Measurements from ENCODE around the gene EXOC7. TPM values are rescaled to one million over a fixed set of nuclear protein-coding genes. Genes with fewer than 3 reads are reported as not detected.
"Not testable (repeated sequence)": the region's sequence is repeated elsewhere in the genome, so short reads cannot be mapped to it uniquely, and the experiment has no call there.

The EXOC7 gene
- total RNA-seq, 4 donors from 2014 or later = 88.0 to 143 (median 105) TPM

GRCh38 chr17:76046064-76046463 is 57.5 kb downstream of the EXOC7 start:
- TF ChIP-seq POLR2AphosphoS5 (IDR thresholded peaks at IDR 0.05) = no peak
- TF ChIP-seq EP300 (IDR thresholded peaks at IDR 0.05; ENCODE audit: low read depth) = no peak
- TF ChIP-seq CTCF (IDR thresholded peaks at IDR 0.05) = no peak
- no peak for TF ChIP-seq POLR2A (IDR thresholded peaks at IDR 0.05)
- WGBS, 2 donors (ENCODE audit: low coverage in 1 of 2) = 93 to 96% methylated on average over 3 to 8 of the region's 8 CpGs
- no peak overlapping the region for H3K27ac ChIP-seq
- H3K9me3 ChIP-seq = no peaks in the 10 kb centered on the region
- no peak for DNase-seq
- intact Hi-C loops (cut with DNase I; ENCODE audit: low total_unique reads) (no loop called here), in situ Hi-C loops (cut with MboI; ENCODE audit: low pct_ligation_motif_present in 1 of 4, low pct_unique_long_range_greater_than_20kb in 1 of 4, low sequenced_read_pairs in 3 of 4) (no loop called here)
- no peaks in the 10 kb centered on the region for H3K27me3 ChIP-seq
- no peak overlapping the region for H3K4me3 ChIP-seq
- peaks cover 0 to 85% (median 42%) of the 10 kb centered on the region in 4 donors for H3K36me3 ChIP-seq
- peaks cover 0 to 14% (median 5%) of the 10 kb centered on the region in 4 donors for H3K4me1 ChIP-seq

- WGBS, 2 donors (ENCODE audit: low coverage in 1 of 2) = 60 to 88% methylated on average over 1 to 11 of the region's 11 CpGs
- H3K4me3 ChIP-seq; intact Hi-C loops (cut with DNase I; ENCODE audit: low total_unique reads); H3K27me3 ChIP-seq; H3K4me1 ChIP-seq; DNase-seq; H3K27ac ChIP-seq; H3K9me3 ChIP-seq; in situ Hi-C loops (cut with MboI; ENCODE audit: low pct_ligation_motif_present in 1 of 4, low pct_unique_long_range_greater_than_20kb in 1 of 4, low sequenced_read_pairs in 3 of 4): not testable (repeated sequence)
- H3K36me3 ChIP-seq = peaks cover 0 to 88% (median 43%) of the 10 kb centered on the region in 4 donors
These were observed 59.0 kb downstream of the EXOC7 start for GRCh38 chr17:76044475-76045007.

- 90 to 98% methylated on average over 2 to 3 of the region's 3 CpGs for WGBS, 2 donors (ENCODE audit: low coverage in 1 of 2)
- H3K36me3 ChIP-seq = peaks cover 0 to 82% (median 38%) of the 10 kb centered on the region in 4 donors
- H3K27me3 ChIP-seq; H3K27ac ChIP-seq; DNase-seq; H3K9me3 ChIP-seq; in situ Hi-C loops (cut with MboI; ENCODE audit: low pct_ligation_motif_present in 1 of 4, low pct_unique_long_range_greater_than_20kb in 1 of 4, low sequenced_read_pairs in 3 of 4); H3K4me1 ChIP-seq; intact Hi-C loops (cut with DNase I; ENCODE audit: low total_unique reads); H3K4me3 ChIP-seq: not testable (repeated sequence)
These were observed 60.7 kb downstream of the EXOC7 start for GRCh38 chr17:76042868-76043267.

GRCh38 chr17:76040376-76040775 is 63.2 kb downstream of the EXOC7 start:
- Histone ChIP-seq H3K36me3 (peaks cover 0 to 59% (median 26%) of the 10 kb centered on the region in 4 donors), H3K4me3 (no peak overlapping the region), H3K27ac (peak overlapping the region; percentile 69 to 90 (median 80)), H3K27me3 (no peaks in the 10 kb centered on the region), H3K4me1 (peaks cover 0 to 11% (median 8%) of the 10 kb centered on the region in 4 donors), H3K9me3 (no peaks in the 10 kb centered on the region)
- TF ChIP-seq POLR2A (IDR thresholded peaks at IDR 0.05) = no peak
- TF ChIP-seq EP300 (IDR thresholded peaks at IDR 0.05; ENCODE audit: low read depth) = no peak
- TF ChIP-seq CTCF (IDR thresholded peaks at IDR 0.05) = no peak
- TF ChIP-seq POLR2AphosphoS5 (IDR thresholded peaks at IDR 0.05) = no peak
- WGBS, 2 donors (ENCODE audit: low coverage in 1 of 2) = 60 to 100% methylated on average over 1 to 6 of the region's 6 CpGs
- intact Hi-C loops (cut with DNase I; ENCODE audit: low total_unique reads) (no loop called here), in situ Hi-C loops (cut with MboI; ENCODE audit: low pct_ligation_motif_present in 1 of 4, low pct_unique_long_range_greater_than_20kb in 1 of 4, low sequenced_read_pairs in 3 of 4) (no loop called here)
- DNase-seq = no peak

GRCh38 chr17:76039121-76039520 is 64.5 kb downstream of the EXOC7 start:
- no peak overlapping the region for H3K4me3 ChIP-seq
- peaks cover 0 to 16% (median 9%) of the 10 kb centered on the region in 4 donors for H3K4me1 ChIP-seq
- TF ChIP-seq POLR2AphosphoS5 (IDR thresholded peaks at IDR 0.05) (peak in 2 of 3 donors; percentile 51 to 52), EP300 (IDR thresholded peaks at IDR 0.05; ENCODE audit: low read depth) (peak; percentile 2), POLR2A (IDR thresholded peaks at IDR 0.05) (no peak), CTCF (IDR thresholded peaks at IDR 0.05) (no peak)
- H3K36me3 ChIP-seq = peaks cover 0 to 47% (median 20%) of the 10 kb centered on the region in 4 donors
- H3K9me3 ChIP-seq = no peaks in the 10 kb centered on the region
- H3K27ac ChIP-seq = peak overlapping the region; percentile 71 to 90 (median 80)
- 74% methylated on average over 6 of the region's 6 CpGs; no CpG with 5 or more reads in 1 of the 2 donors for WGBS, 2 donors (ENCODE audit: low coverage in 1 of 2)
- H3K27me3 ChIP-seq = no peaks in the 10 kb centered on the region
- no peak for DNase-seq
- in situ Hi-C loops (cut with MboI; ENCODE audit: low pct_ligation_motif_present in 1 of 4, low pct_unique_long_range_greater_than_20kb in 1 of 4, low sequenced_read_pairs in 3 of 4) (no loop called here), intact Hi-C loops (cut with DNase I; ENCODE audit: low total_unique reads) (no loop called here)
